ENCODE results near the gene FAF2.

Gene FAF2

GRCh38 chr5:176540956-176541337 is 92.8 kb downstream of the FAF2 start:
- H3K9ac ChIP-seq (ENCODE audit: low read depth in 1 of 2, low read length in 2 of 2), result peak overlapping the region; percentile 53 to 77
- H3K9me3 ChIP-seq (ENCODE audit: control insufficient read depth in 1 of 2, low read length in 2 of 2), result no peaks in the 10 kb centered on the region
- no peak overlapping the region for H3K27ac ChIP-seq (ENCODE audit: low read depth, low read length)
- H3K4me1 ChIP-seq (ENCODE audit: control insufficient read depth in 1 of 2, insufficient read depth in 2 of 2, low read length in 2 of 2), result peaks cover 28 to 47% of the 10 kb centered on the region in 2 donors
- H3K4me3 ChIP-seq (ENCODE audit: low read depth in 1 of 2, low read length in 2 of 2), result peak overlapping the region in 1 of 2 donors; percentile 77
- no peaks in the 10 kb centered on the region for H3K36me3 ChIP-seq (ENCODE audit: control insufficient read depth in 1 of 2, insufficient read depth in 2 of 2, low read length in 2 of 2)
- H3K27me3 ChIP-seq (ENCODE audit: control insufficient read depth in 1 of 2, insufficient read depth in 2 of 2, low read length in 2 of 2), result no peaks in the 10 kb centered on the region

GRCh38 chr5:176541338-176542134 is 93.4 kb downstream of the FAF2 start:
- Histone ChIP-seq H3K27ac (ENCODE audit: low read depth, low read length) (peak overlapping the region; percentile 65), H3K9ac (ENCODE audit: low read depth in 1 of 2, low read length in 2 of 2) (peak overlapping the region; percentile 53 to 77), H3K9me3 (ENCODE audit: control insufficient read depth in 1 of 2, low read length in 2 of 2) (no peaks in the 10 kb centered on the region), H3K4me3 (ENCODE audit: low read depth in 1 of 2, low read length in 2 of 2) (peak overlapping the region; percentile 70 to 77), H3K4me1 (ENCODE audit: control insufficient read depth in 1 of 2, insufficient read depth in 2 of 2, low read length in 2 of 2) (peaks cover 30 to 49% of the 10 kb centered on the region in 2 donors), H3K36me3 (ENCODE audit: control insufficient read depth in 1 of 2, insufficient read depth in 2 of 2, low read length in 2 of 2) (no peaks in the 10 kb centered on the region), H3K27me3 (ENCODE audit: control insufficient read depth in 1 of 2, insufficient read depth in 2 of 2, low read length in 2 of 2) (no peaks in the 10 kb centered on the region)

GRCh38 chr5:176542135-176542595 is 94.0 kb downstream of the FAF2 start:
- Histone ChIP-seq H3K9me3 (ENCODE audit: control insufficient read depth in 1 of 2, low read length in 2 of 2) (no peaks in the 10 kb centered on the region), H3K27me3 (ENCODE audit: control insufficient read depth in 1 of 2, insufficient read depth in 2 of 2, low read length in 2 of 2) (no peaks in the 10 kb centered on the region), H3K9ac (ENCODE audit: low read depth in 1 of 2, low read length in 2 of 2) (peak overlapping the region; percentile 53 to 77), H3K4me3 (ENCODE audit: low read depth in 1 of 2, low read length in 2 of 2) (peak overlapping the region; percentile 70 to 77), H3K36me3 (ENCODE audit: control insufficient read depth in 1 of 2, insufficient read depth in 2 of 2, low read length in 2 of 2) (no peaks in the 10 kb centered on the region), H3K4me1 (ENCODE audit: control insufficient read depth in 1 of 2, insufficient read depth in 2 of 2, low read length in 2 of 2) (peaks cover 30 to 55% of the 10 kb centered on the region in 2 donors), H3K27ac (ENCODE audit: low read depth, low read length) (peak overlapping the region; percentile 59)

GRCh38 chr5:176542596-176543427 is 94.6 kb downstream of the FAF2 start:
- H3K36me3 ChIP-seq (ENCODE audit: control insufficient read depth in 1 of 2, insufficient read depth in 2 of 2, low read length in 2 of 2), result no peaks in the 10 kb centered on the region
- H3K27me3 ChIP-seq (ENCODE audit: control insufficient read depth in 1 of 2, insufficient read depth in 2 of 2, low read length in 2 of 2), result no peaks in the 10 kb centered on the region
- H3K4me3 ChIP-seq (ENCODE audit: low read depth in 1 of 2, low read length in 2 of 2), result peak overlapping the region; percentile 70 to 77
- peak overlapping the region; percentile 53 to 77 for H3K9ac ChIP-seq (ENCODE audit: low read depth in 1 of 2, low read length in 2 of 2)
- H3K4me1 ChIP-seq (ENCODE audit: control insufficient read depth in 1 of 2, insufficient read depth in 2 of 2, low read length in 2 of 2), result peaks cover 34 to 60% of the 10 kb centered on the region in 2 donors
- H3K9me3 ChIP-seq (ENCODE audit: control insufficient read depth in 1 of 2, low read length in 2 of 2), result no peaks in the 10 kb centered on the region
- peak overlapping the region; percentile 88 for H3K27ac ChIP-seq (ENCODE audit: low read depth, low read length)

GRCh38 chr5:176543428-176544182 is 95.4 kb downstream of the FAF2 start:
- no peaks in the 10 kb centered on the region for H3K9me3 ChIP-seq (ENCODE audit: control insufficient read depth in 1 of 2, low read length in 2 of 2)
- H3K9ac ChIP-seq (ENCODE audit: low read depth in 1 of 2, low read length in 2 of 2), result peak overlapping the region; percentile 76 to 98
- H3K36me3 ChIP-seq (ENCODE audit: control insufficient read depth in 1 of 2, insufficient read depth in 2 of 2, low read length in 2 of 2), result no peaks in the 10 kb centered on the region
- H3K4me3 ChIP-seq (ENCODE audit: low read depth in 1 of 2, low read length in 2 of 2), result peak overlapping the region; percentile 77 to 92
- H3K27ac ChIP-seq (ENCODE audit: low read depth, low read length), result peak overlapping the region; percentile 88
- no peaks in the 10 kb centered on the region for H3K27me3 ChIP-seq (ENCODE audit: control insufficient read depth in 1 of 2, insufficient read depth in 2 of 2, low read length in 2 of 2)
- H3K4me1 ChIP-seq (ENCODE audit: control insufficient read depth in 1 of 2, insufficient read depth in 2 of 2, low read length in 2 of 2), result peaks cover 33 to 58% of the 10 kb centered on the region in 2 donors

GRCh38 chr5:176545388-176545736 is 97.2 kb downstream of the FAF2 start:
- Histone ChIP-seq H3K4me3 (ENCODE audit: low read depth in 1 of 2, low read length in 2 of 2) (peak overlapping the region; percentile 58 to 77), H3K9me3 (ENCODE audit: control insufficient read depth in 1 of 2, low read length in 2 of 2) (no peaks in the 10 kb centered on the region), H3K4me1 (ENCODE audit: control insufficient read depth in 1 of 2, insufficient read depth in 2 of 2, low read length in 2 of 2) (peaks cover 27 to 71% of the 10 kb centered on the region in 2 donors), H3K36me3 (ENCODE audit: control insufficient read depth in 1 of 2, insufficient read depth in 2 of 2, low read length in 2 of 2) (no peaks in the 10 kb centered on the region), H3K9ac (ENCODE audit: low read depth in 1 of 2, low read length in 2 of 2) (peak overlapping the region; percentile 38 to 98), H3K27ac (ENCODE audit: low read depth, low read length) (peak overlapping the region; percentile 88), H3K27me3 (ENCODE audit: control insufficient read depth in 1 of 2, insufficient read depth in 2 of 2, low read length in 2 of 2) (no peaks in the 10 kb centered on the region)

- peak overlapping the region; percentile 88 for H3K27ac ChIP-seq (ENCODE audit: low read depth, low read length)
- no peaks in the 10 kb centered on the region for H3K36me3 ChIP-seq (ENCODE audit: control insufficient read depth in 1 of 2, insufficient read depth in 2 of 2, low read length in 2 of 2)
- peak overlapping the region; percentile 44 to 77 for H3K4me3 ChIP-seq (ENCODE audit: low read depth in 1 of 2, low read length in 2 of 2)
- no peaks in the 10 kb centered on the region for H3K9me3 ChIP-seq (ENCODE audit: control insufficient read depth in 1 of 2, low read length in 2 of 2)
- peaks cover 23 to 70% of the 10 kb centered on the region in 2 donors for H3K4me1 ChIP-seq (ENCODE audit: control insufficient read depth in 1 of 2, insufficient read depth in 2 of 2, low read length in 2 of 2)
- peak overlapping the region; percentile 60 to 98 for H3K9ac ChIP-seq (ENCODE audit: low read depth in 1 of 2, low read length in 2 of 2)
- H3K27me3 ChIP-seq (ENCODE audit: control insufficient read depth in 1 of 2, insufficient read depth in 2 of 2, low read length in 2 of 2), result no peaks in the 10 kb centered on the region
These were observed 97.7 kb downstream of the FAF2 start for GRCh38 chr5:176545737-176546509.

GRCh38 chr5:176547802-176548201 is 99.6 kb downstream of the FAF2 start:
- Histone ChIP-seq H3K9ac (ENCODE audit: low read depth in 1 of 2, low read length in 2 of 2) (peak overlapping the region; percentile 48 to 75), H3K27me3 (ENCODE audit: control insufficient read depth in 1 of 2, insufficient read depth in 2 of 2, low read length in 2 of 2) (no peaks in the 10 kb centered on the region), H3K4me1 (ENCODE audit: control insufficient read depth in 1 of 2, insufficient read depth in 2 of 2, low read length in 2 of 2) (peaks cover 19 to 62% of the 10 kb centered on the region in 2 donors), H3K27ac (ENCODE audit: low read depth, low read length) (peak overlapping the region; percentile 95), H3K4me3 (ENCODE audit: low read depth in 1 of 2, low read length in 2 of 2) (peak overlapping the region in 1 of 2 donors; percentile 12), H3K9me3 (ENCODE audit: control insufficient read depth in 1 of 2, low read length in 2 of 2) (no peaks in the 10 kb centered on the region), H3K36me3 (ENCODE audit: control insufficient read depth in 1 of 2, insufficient read depth in 2 of 2, low read length in 2 of 2) (peaks cover 0 to 4% of the 10 kb centered on the region in 2 donors)

- Histone ChIP-seq H3K9ac (ENCODE audit: low read depth in 1 of 2, low read length in 2 of 2) (peak within 1 kb of the TSS; percentile 77 to 86), H3K4me3 (ENCODE audit: low read depth in 1 of 2, low read length in 2 of 2) (peak within 1 kb of the TSS; percentile 61 to 62), H3K27me3 (ENCODE audit: control insufficient read depth in 1 of 2, insufficient read depth in 2 of 2, low read length in 2 of 2) (no peaks in the 10 kb centered on the region), H3K36me3 (ENCODE audit: control insufficient read depth in 1 of 2, insufficient read depth in 2 of 2, low read length in 2 of 2) (peaks cover 0 to 7% of the 10 kb centered on the region in 2 donors), H3K27ac (ENCODE audit: low read depth, low read length) (peak within 1 kb of the TSS; percentile 84), H3K9me3 (ENCODE audit: control insufficient read depth in 1 of 2, low read length in 2 of 2) (no peaks in the 10 kb centered on the region), H3K4me1 (ENCODE audit: control insufficient read depth in 1 of 2, insufficient read depth in 2 of 2, low read length in 2 of 2) (peaks cover 24 to 64% of the 10 kb centered on the region in 2 donors)
These were observed 100.8 kb downstream of the FAF2 start, which contains the start of gene CDHR2 for GRCh38 chr5:176548967-176549444. CDHR2 (plus strand) TSS chr5:176549342; CDS start chr5:176565353, 16,011 bp downstream.

Measured in duodenal mucosa (tissue), 2 donors.